HG03342 (cell line): Measurements from ENCODE around the gene INSRR.

Experiments used
- ATAC-seq: cut with Tn5 transposase; IDR thresholded peaks from one replicate; pipeline ENCODE4 v1.9.1; 2021; ENCODE audit warnings: mild to moderate bottlenecking, moderate library complexity; ENCODE audit not compliant: unreplicated experiment

The INSRR gene

DNA sequence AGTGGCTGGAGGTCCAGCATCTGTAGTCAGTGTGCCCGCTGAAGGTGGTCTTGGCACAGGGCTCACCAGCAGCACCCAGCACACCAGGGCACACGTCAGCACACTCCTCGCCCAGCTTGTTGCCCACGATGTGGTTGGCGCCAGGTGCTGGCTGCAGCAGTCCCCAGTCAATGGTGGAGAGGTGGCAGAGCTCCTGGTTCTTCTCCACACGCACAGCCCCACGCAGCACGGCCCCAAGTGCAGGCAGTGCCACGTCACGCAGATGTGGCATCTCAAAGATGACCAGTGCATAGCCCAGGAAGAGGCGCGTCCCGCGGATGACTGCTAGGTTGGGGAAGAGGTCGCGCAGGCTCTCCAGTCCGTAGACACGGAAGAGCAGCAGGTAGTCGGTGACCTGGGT, 5.2 kb downstream of the INSRR start:
- ATAC-seq: no peak

DNA sequence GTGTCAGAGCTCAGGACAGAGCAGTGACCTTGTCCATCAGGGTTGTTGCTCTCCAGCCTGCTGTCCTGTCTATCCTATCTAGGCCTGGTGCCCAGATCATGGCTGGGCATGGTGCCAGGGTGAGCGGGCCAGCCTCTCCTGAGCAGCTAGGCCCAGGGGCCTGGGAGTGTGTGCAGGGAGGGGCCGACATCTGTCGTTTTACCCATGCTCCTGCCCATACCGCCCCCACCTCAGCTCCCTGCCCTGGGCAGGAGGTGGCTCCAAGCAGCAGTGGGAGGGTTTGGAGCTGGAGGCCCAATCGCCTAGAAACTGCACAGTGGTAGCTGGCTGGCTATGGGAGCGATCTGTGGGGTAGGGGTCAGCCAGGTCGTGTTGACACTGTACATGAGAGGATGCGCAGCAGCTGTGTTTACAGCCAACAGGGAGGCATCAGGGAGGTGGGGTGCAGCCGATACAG, 6.5 kb downstream of the INSRR start:
- ATAC-seq: no peak

DNA sequence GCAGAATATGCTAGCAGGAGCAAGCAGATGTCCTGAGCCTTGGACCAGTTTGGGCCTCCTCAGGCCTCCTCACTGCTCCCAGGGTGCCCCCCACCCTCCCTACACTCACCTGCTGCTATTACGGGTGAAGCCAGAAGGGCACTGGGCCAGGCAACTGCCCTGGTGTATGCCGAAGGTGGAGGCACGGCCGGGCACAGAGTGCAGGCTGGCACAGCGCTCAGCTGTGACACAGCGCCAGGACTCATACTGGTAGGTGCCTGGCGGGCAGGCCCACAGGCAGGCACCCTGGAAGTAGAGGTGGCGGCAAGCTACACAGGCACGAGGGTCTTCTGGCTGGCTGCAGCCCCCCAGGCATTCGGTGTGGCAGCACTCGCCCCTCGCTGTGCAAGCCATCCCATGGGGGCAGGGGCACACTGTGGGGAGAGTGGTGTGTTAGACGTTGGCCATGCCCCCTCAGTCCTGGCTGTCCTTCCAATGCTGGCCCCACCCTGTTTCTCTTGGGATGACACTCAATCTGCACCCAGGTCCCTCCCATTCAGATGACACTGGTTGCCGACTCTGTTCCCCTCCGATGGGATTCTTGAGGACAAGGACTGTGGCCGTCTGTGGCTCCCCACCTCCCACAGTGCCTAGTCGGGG, 7.0 kb downstream of the INSRR start:
- ATAC-seq: no peak

DNA sequence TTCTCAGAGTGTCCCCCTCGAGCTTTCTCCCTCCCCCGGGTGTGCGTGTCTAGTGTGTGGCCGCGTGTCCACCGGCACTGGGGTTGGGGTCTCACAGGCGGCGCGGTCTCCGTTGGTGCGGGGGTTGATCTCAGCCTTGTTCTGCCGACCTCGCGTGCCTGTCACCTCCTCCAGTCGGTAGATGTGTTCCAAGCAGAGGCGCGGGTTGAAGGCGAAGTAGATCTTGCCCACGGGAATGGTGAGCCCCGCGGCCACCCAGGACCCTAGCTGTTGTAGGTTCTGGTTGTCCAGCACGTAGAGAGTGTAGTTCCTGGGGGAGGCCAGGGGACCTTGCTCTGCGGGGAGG, 9.8 kb downstream of the INSRR start:
- ATAC-seq: no peak

DNA sequence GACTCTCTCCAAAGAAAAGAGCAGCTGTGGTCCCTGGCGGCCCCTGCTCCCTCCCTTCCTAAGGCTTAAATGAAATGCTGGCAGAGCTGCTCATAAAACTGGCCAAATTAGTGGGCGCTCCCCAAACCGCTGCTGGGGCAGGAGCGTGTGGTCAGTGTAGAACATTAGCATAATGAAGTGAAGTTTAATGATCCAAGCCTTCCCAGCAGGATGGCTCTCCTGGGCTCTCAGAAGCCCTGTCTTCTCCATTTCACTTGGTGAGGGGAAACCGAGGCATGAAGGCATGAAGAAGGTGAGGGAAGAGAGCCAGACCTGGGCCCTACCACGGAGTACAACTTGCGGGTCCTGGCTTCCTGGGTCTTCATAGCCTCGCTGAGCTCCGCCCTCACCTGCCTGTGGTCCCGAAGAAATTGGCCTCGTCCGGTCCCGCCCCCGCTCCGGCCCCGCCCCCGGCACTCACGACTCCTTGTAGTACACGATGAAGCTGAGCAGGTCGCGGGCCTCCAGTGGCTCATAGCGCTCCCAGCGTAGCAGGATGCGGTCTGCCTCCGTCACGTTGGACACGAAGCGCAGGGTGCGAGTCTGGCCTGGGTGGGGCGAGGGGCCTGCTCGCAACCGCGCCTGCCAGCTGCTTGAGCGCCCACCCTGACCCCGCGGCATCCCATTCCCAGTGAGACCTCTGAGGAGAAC, 10.3 kb downstream of the INSRR start:
- ATAC-seq: no peak

DNA sequence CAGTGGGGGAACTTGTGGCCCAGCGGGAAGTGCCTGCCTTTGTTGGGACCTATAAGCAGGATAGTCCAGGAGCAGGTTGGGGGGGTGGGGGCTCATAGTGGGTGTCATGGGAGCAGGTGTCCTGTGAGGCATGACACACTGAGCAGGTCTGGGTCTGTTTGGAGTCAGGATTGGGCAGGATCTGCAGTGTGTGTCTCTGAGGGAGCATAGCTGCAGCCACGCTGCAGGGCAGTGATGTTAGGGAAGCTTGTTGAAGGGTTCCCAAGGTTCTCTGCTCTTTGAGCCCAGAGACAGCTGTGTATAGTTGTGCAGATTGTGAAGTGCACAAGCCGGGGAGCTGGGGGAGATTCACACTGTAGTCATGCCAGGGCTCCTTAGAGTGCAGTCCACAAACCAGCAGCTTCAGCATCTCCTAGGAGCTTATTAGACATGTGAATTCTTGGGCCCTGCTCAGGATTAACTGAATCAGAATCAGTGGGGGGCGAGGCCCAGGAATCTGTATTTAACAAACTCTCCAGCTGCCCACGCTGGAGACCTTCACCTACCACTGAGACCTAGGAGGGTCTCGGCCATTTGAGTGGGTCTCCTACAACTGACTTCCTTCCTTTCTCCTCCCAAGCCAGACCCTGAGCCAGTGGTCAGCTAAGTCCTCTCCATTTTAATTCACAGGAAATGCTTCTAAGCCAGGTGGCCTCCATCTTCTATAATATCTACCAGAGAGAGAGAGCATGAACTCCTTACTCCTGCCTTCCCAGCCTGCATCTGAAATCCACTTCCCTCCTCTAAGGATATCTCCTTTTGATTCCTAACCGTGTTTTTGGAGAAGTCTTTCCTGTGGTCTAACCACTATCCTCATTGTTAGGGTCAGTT, 11.1 kb downstream of the INSRR start:
- ATAC-seq: no peak

DNA sequence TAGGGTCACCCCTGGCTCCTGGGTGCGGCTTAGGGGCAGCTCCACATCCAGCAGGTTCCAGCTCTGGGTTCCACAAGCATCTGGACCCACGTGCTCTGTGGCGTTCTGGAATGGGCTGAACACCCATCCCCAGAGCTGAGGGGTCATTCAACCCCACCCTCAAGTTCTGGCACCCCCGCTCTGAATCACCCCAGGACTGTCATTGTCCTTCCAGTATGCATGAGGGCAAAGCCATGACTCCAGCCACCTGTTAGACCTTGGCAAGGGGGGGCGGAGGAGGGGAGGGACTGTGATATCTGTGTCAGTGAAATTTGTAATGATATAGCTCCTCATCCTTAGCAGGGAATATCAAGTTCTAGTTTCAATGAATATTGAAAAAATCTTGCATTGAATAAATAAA, 12.3 kb downstream of the INSRR start:
- no peak for ATAC-seq

DNA sequence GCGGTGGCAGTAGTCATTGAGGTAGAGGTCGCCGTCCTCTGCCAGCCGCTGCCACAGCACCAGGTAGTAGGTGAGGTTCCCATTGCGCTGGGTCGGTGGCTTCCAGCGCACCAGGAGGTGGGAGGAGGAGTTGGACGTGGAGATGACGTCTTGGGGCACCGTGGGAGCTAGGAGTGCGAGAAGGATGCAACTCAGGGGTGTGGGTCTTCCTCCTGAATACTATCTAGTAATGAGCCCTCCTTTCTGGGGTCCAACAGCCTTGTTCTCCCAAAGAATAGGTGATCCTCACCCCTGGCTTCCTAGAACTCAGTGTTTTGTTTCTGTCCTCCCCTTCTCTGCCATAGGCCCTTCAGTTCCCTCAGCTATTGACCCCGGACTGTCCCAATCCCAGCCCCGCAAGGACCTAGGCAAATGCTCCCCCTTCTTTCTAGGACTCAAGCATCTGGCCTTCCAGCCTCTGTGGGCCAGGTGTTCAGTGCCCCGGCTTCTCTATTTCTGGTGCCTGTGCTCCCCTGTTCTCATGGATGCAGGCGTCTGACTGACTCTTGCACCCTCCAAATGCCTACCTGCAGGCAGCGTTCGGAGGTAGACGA, 12.9 kb downstream of the INSRR start:
- no peak for ATAC-seq

DNA sequence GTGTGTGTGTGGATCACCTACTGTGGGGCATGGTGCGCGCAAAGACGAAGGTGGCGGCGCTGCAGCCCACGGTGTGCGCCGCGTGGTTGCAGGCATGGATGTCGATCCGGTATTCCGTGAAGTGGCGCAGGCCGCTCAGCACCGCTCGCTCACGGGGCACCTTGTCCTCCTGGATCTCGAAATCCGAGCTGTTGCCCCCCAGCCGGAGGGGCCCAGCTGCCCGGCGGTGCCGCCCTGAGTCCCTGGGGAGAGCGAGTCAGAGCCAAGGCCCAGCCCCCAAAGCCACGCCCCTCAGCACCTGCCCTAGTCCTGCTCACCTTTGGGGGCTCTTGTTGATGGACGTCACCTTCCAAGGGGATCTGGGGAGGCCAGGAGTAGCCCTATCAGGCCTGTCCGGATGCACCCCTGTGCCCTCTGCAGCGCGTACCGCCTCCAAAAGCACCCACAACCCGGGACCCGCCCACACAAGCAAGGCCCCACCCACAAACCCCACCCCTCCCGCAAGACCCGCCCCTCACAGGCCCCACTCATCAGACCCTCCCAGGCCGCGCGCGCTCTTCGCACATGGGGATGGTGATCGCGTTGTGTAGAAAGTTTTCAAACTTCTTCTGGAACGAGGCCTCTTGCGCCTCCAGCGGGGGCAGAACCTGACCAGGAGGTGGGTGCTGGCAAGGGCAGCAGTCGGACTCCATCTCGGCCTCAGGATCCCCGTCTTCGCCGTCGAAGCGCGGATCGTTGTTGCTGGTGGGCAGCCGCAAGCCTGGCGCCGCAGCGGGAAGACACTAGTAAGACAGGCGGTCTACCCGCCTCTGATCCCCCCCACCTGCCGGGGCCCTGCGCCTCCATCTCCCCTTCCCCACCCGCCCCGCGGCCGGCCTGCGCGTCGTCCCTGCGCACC, 13.6 kb downstream of the INSRR start:
- ATAC-seq: no peak

DNA sequence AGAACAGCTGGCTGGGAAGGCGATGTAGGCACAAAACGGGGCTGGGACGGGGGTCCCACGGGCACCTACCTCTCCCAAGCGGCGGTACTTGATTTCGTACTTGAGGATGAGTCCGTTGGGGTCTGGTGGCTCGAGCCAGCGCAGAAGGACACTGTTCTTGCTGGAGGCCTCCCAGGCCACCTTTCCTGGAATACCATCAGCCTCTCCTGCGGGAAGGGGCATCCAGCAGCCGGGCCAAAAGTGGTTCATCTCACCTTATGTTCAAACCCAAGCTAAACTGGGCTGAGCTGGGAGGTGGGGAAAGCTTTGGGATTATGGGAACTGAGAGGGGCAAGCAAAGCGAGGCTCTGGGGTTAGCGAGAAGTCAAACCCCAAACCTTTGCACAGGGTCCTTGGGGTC, 14.3 kb downstream of the INSRR start:
- ATAC-seq: no peak

DNA sequence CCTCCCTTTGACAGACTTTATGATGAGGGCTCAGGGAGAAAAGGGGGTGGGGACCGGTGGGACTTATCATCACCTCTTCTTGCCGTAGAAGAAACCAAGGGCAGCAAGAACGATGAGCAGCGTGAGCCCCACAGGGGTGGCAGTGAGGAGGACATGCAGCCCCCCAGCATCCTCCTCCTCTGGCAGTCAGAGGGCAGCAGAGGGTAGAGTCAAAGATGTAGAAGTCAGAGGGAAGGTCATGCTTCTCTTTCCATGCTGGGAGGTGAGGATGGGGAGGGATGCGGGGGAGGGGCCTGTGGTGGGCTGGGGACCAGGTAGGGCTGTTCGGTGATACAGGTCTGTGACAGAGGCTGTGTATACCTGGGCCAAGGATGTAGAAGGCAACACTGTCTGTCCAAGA, 14.8 kb downstream of the INSRR start:
- ATAC-seq: no peak

DNA sequence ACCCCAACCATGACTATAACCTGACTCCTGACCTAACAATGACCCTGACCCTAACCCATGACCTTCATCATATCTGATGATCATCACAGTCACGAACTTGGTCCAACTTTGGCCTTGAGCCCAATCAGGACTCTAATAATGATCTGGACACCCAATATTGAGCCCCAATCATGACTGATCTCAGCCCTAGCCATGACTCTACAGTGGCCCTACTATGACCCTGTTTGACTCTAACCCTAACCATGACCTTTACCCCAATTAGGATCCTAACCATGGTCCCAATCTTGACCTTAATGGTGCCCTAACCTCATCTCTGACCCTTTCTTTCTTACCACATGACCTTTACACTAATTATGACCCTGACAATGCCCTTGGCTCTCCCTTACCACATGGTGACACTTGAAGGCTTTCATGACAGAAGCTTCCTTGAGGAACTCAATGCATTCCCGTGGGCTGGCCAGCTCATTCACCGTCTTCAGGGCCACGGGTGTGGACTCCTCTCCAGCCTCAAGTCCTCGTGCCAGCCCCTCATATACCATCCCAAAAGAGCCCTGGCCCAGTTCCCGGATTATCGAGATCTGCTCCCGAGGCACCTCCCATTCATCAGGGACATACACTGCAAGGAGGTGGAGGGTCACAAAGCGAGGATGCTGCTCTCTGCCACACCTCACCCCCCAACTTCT, 16.2 kb downstream of the INSRR start:
- no peak for ATAC-seq

DNA sequence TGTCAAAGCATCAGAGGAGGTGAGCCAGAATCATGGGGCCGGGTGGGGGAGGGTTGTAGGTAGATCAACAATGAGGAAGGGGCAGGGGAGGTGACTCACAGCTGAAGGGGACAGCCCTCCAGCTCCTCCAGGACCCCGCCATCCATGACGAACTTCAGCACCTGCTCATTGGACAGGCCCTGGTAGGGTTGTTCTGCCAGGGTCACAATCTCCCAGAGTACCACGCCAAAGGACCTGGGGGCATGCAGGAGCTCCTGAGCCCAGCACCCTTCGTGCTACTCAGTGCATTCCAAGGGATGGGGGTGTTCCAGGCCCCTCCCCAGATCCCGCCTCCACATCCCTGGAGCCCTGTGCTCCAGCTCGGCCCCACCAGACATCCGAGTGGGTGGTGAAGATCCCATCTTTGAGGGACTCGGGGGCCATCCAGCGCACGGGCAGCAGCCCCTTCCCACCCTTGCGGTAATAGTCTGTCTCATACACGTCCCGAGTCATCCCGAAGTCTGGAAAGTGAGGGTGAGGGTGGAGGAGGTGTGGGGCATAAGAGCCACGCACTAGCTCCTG, 17.5 kb downstream of the INSRR start:
- no peak for ATAC-seq

DNA sequence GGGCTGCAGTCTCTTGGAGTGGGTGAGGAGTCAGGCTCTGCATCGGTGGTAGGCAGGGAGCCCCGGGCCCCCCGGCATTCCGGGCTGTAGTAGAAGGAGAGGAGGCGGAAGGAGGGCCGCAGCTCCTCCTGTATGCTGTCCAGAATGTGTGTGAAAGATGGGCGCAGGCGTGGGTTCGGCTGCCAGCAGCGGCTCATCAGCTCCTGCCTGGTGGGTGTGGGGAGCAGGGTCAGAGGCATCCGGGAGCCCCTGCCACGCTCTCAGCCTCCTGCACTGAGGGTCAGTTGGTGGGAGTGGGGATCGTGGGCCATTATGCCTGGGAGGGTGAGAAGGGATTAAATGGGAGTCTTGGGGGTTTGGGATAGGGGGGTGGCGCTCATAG, 18.0 kb downstream of the INSRR start:
- ATAC-seq: no peak

DNA sequence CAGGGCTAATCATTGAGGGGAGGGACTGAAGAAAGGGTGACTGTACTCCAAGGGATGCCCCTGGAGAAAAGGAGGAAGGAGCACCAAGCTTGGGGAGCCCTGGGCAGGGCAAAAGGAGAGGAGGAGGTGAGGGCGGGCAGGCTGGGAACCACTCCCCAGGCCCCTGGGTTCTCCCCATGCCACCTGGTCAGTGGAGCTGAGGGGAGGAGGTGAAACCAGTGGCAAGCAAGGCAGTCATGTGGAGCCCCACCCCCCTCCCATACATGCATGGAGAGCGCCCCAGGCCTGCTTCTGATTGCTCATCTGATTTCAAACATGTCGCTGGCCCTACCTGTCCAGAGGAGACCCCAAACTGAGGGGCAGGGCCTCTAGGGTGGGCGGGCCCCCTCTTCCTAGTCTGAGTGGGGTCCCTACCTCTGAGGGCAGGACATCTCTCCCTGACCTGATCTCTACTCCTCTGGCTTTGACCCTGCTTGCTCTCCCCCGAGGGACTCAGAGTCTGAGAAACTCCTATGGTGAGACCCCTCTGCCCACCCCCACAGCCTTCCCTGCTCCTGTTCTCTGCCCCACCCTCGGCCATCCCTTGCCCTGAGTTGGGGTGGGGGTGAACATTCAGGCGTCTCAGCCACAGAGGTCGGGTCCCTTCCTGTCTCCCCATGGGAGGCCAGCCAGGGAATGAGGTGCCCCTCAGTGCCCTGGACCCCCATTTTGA, 18.6 kb downstream of the INSRR start:
- ATAC-seq: no peak

DNA sequence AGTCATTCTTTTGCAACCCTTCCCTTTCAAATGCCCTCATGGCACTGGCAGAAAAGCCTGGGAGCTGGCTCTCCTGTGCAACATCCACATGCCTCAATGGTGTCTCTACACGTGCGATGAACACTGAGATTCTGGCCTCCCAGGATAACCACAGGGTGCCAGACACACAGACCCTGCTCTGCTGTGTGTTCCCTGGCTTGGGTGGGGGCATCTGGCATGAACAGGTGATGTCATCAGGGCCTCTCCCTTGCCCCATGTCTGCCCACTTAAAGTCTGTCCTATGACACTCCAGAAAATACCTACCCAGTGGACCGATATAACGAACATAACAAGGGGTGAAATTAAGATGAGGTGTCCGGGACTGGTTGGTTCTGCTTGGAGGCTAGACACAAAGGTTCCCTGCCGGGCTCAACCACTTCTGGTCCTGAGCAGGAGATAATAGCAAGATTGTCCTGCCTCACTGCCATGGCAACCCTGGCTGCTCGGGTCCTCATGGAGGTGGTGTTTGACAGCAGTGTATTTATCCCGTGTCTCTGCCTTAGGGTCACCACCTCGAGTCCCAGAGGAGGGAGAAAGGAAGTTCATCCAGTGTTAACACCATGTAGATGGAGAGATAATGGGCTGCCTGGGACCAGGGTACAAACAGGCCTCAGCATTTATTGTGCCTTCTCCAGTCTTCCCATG, 19.3 kb downstream of the INSRR start:
- ATAC-seq: no peak

DNA sequence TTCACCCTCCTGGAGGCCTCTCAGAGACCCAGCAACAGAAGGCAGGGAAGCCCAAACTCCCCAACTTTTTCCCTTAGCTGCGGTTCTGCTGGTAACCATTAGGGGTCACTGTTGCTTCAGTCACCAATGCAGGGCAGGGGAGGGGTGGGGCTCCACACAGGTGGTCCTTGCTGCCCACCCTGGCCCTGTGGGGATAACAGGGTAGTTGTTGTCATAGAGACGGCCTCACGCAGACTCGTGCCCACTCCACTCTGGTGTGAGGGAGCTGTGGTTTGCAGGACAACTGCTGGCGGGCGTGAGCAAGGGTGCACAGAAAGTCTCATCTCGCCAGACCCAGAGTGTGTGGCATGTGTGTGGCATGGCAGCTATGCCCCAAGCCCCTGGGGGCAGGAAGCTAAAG, 19.9 kb downstream of the INSRR start:
- no peak for ATAC-seq

DNA sequence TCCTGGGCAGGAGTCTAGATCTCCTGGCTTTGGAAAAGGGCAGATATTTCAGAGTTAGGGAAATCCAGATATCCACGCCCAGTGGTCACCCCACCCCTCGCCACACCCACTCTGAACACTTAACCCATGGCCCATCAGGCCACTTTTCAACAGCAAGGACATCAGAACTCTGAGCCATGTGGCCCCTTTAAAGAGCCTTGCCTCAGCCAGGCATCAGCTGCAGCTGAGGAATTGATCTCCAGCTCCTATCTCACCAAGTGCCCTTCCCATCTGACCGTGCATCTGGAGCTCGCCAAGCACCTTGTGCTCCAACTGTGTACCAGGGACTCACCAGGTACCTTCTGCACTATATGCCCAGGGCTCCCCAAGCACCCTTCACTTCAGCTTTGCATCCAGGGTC, 22.0 kb downstream of the INSRR start:
- ATAC-seq: no peak
